ENCODE results near the gene ATP10D. TPM values are rescaled to one million over a fixed set of nuclear protein-coding genes. Genes with fewer than 3 reads are reported as not detected.
"Not testable (repeated sequence)": the region's sequence is repeated elsewhere in the genome, so short reads cannot be mapped to it uniquely, and the experiment has no call there.

Gene ATP10D
- total RNA-seq, 2 donors from 2014 or later, result 54.2 to 96.1 TPM

GRCh38 chr4:47553329-47554125 is 68.5 kb downstream of the ATP10D start:
- no peak for TF ChIP-seq CTCF (IDR thresholded peaks at IDR 0.05)
- ATAC-seq (ENCODE audit: insufficient number of reproducible peaks, low FRiP score, low read depth) (no peak), DNase-seq (ENCODE audit: low spot score) (no peak)
- Histone ChIP-seq H3K36me3 (peaks cover 20% of the 10 kb centered on the region), H3K4me3 (no peak overlapping the region), H3K27me3 (replicated peaks; ENCODE audit: insufficient read depth) (no peaks in the 10 kb centered on the region), H3K27ac (no peak overlapping the region), H3K4me1 (ENCODE audit: control insufficient read depth in 1 of 2, low read depth in 2 of 2) (no peaks in the 10 kb centered on the region), H3K9me3 (no peaks in the 10 kb centered on the region)

GRCh38 chr4:47555920-47556319 is 70.8 kb downstream of the ATP10D start:
- H3K4me1 ChIP-seq (ENCODE audit: control insufficient read depth in 1 of 2, low read depth in 2 of 2); H3K9me3 ChIP-seq; DNase-seq (ENCODE audit: low spot score); H3K27ac ChIP-seq; H3K27me3 ChIP-seq (replicated peaks; ENCODE audit: insufficient read depth); H3K4me3 ChIP-seq; ATAC-seq (ENCODE audit: insufficient number of reproducible peaks, low FRiP score, low read depth): not testable (repeated sequence)
- peaks cover 14% of the 10 kb centered on the region for H3K36me3 ChIP-seq

- DNase-seq (ENCODE audit: low spot score) (no peak), ATAC-seq (ENCODE audit: insufficient number of reproducible peaks, low FRiP score, low read depth) (no peak)
- TF ChIP-seq CTCF (IDR thresholded peaks at IDR 0.05), result no peak
- H3K4me3 ChIP-seq, result no peak overlapping the region
- no peaks in the 10 kb centered on the region for H3K4me1 ChIP-seq (ENCODE audit: control insufficient read depth in 1 of 2, low read depth in 2 of 2)
- no peaks in the 10 kb centered on the region for H3K9me3 ChIP-seq
- H3K36me3 ChIP-seq, result peaks cover 28% of the 10 kb centered on the region
- no peak overlapping the region for H3K27ac ChIP-seq
- no peaks in the 10 kb centered on the region for H3K27me3 ChIP-seq (replicated peaks; ENCODE audit: insufficient read depth)
Measured at GRCh38 chr4:47557255-47557654, 72.2 kb downstream of the ATP10D start.

GRCh38 chr4:47560682-47561081 is 75.6 kb downstream of the ATP10D start:
- Histone ChIP-seq H3K36me3 (peaks cover 33% of the 10 kb centered on the region), H3K27me3 (replicated peaks; ENCODE audit: insufficient read depth) (no peaks in the 10 kb centered on the region), H3K4me1 (ENCODE audit: control insufficient read depth in 1 of 2, low read depth in 2 of 2) (peaks cover 0 to 11% of the 10 kb centered on the region in 2 donors), H3K9me3 (no peaks in the 10 kb centered on the region), H3K4me3 (no peak overlapping the region), H3K27ac (no peak overlapping the region)
- ATAC-seq (ENCODE audit: insufficient number of reproducible peaks, low FRiP score, low read depth), result no peak
- TF ChIP-seq CTCF (IDR thresholded peaks at IDR 0.05), result no peak
- DNase-seq (ENCODE audit: low spot score), result no peak

GRCh38 chr4:47561331-47561730 is 76.3 kb downstream of the ATP10D start:
- Histone ChIP-seq H3K27me3 (replicated peaks; ENCODE audit: insufficient read depth) (no peaks in the 10 kb centered on the region), H3K36me3 (peaks cover 33% of the 10 kb centered on the region), H3K4me1 (ENCODE audit: control insufficient read depth in 1 of 2, low read depth in 2 of 2) (peaks cover 0 to 11% of the 10 kb centered on the region in 2 donors), H3K4me3 (no peak overlapping the region), H3K9me3 (no peaks in the 10 kb centered on the region), H3K27ac (no peak overlapping the region)
- DNase-seq (ENCODE audit: low spot score) (no peak), ATAC-seq (ENCODE audit: insufficient number of reproducible peaks, low FRiP score, low read depth) (no peak)
- TF ChIP-seq CTCF (IDR thresholded peaks at IDR 0.05), result no peak

Measured in thoracic aorta (tissue), 2 donors.